Dermis blood vessel endothelial cell (primary cell): ENCODE data around the gene BTBD1. TPM values are rescaled to one million over a fixed set of nuclear protein-coding genes. Genes with fewer than 3 reads are reported as not detected.

ENCODE experiments used
- DNase-seq: peaks from one replicate; pipeline ENCODE4 v3.0.0; 2010
- total RNA-seq: library from RNA; depleted of rRNA; stranded (reverse); fragments of >200 nt; gene quantifications from 2 replicates; pipeline ENCODE4 v1.2.3, GENCODE V29; 2014

BTBD1 gene
- total RNA-seq: 131 and 146 TPM in 2 replicates

- peak; percentile 92 for DNase-seq
Measured at GRCh38 chr15:83066734-83067637, at the start of gene BTBD1. Gene BTBD1 (minus strand): TSS chr15:83067252. CDS start chr15:83067151, 101 bp downstream.

- no peak for DNase-seq
Measured at GRCh38 chr15:83115831-83116565, 48.9 kb upstream of the BTBD1 start.

GRCh38 chr15:83115410-83115809 is 48.4 kb upstream of the BTBD1 start:
- no peak for DNase-seq

GRCh38 chr15:83114856-83115255 is 47.8 kb upstream of the BTBD1 start:
- DNase-seq: no peak

DNA sequence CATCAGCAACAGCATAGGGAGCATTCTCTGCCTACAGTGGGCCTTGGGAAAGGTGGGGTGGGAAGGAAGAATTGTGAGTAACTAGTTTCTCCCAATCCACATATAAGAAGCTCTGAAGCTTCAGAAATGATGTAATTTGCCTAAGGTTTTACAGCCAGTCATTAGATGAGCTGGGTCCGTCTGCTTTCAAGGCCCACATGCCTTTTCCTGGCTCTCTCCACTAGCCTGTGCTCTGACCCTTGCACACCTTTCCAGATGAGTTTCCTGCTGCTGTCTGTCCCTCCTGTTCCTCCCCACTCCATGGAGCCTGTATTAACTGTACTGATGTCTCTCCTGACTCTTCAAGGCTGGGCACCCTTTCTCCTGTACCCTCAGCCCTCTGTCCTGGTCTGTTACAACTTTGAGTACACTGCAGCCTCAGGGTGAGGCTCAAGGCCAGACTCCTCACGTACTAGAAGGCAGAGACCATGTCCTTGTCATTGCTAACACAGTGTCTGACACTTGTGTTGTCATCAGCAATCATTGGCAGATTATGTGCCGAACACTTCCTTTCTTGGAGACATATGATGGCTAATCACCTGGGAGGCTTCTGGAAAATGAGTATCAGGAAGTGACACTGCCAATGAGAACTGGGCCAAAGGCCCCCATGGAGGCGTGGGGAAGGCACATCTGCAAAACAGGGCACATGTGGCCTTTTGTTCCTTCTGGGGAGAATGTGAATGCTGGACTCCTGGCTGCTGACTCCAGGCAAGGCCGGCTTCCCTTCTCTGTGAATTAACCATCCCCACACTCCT is 47.0 kb upstream of the BTBD1 start:
- DNase-seq: peak; percentile 60

GRCh38 chr15:83112956-83113299 is 45.9 kb upstream of the BTBD1 start:
- DNase-seq: no peak

DNA sequence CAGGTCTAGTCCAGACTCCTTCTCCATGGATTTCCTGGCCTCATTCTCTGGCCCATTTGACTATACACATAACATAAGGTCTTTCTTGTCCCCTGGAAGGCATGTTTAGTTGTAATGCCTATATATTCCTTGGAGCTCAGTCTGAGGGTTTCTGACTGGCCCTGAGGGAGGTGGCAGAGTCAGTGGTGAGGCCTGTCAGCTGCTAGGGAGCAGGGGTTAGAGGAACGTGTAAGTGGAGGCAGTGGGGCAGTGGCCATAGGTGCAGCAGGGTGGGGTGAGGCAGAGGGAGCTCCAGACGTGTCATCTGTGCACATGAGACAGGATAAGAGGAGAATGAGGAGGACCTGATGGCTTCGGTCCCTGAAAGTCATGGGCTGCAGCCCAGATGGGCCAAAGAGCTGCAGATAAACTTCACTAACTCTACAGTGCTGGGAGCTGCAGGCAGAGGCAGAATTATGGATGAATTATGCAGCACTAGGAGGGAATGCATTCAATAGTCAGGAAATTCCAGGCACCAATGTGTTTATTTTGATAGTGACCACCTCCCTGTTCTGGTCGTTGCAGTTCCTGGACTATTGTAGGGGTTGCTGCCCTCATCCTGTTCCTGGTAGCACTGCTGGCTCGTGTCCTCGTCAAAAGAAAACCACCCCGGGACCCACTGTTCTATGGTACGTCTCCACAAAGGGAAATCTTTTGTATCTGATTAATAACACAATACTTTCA is 45.3 kb upstream of the BTBD1 start:
- peak; percentile 94 for DNase-seq

- no peak for DNase-seq
Measured at GRCh38 chr15:83111149-83111548, 44.1 kb upstream of the BTBD1 start.

GRCh38 chr15:83110381-83110780 is 43.3 kb upstream of the BTBD1 start:
- peak; percentile 42 for DNase-seq

DNA sequence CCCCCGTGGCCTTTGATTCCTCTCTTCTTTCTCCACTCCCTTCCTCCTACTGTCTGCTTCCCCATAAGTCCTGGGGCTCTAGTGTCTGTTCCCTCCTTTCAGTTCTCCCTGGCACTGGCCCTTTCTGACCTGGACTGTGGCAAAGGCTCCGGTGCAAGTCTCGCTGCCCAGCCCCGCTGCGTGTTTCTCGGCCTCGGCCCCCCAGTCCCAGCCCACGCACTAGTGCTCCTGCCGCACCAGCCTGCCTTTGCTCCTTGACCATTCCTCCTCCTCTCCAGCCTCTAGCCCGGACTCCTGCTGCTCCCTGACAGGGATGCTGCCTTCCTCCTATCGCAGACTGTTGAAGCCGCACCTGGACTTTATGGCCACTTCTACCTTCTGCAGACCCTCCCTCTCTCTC is 42.5 kb upstream of the BTBD1 start:
- DNase-seq: no peak

- peak; percentile 93 for DNase-seq
Measured at GRCh38 chr15:83108266-83109219, 41.5 kb upstream of the BTBD1 start.

- no peak for DNase-seq
Measured at GRCh38 chr15:83107841-83108181, 40.8 kb upstream of the BTBD1 start.

DNA sequence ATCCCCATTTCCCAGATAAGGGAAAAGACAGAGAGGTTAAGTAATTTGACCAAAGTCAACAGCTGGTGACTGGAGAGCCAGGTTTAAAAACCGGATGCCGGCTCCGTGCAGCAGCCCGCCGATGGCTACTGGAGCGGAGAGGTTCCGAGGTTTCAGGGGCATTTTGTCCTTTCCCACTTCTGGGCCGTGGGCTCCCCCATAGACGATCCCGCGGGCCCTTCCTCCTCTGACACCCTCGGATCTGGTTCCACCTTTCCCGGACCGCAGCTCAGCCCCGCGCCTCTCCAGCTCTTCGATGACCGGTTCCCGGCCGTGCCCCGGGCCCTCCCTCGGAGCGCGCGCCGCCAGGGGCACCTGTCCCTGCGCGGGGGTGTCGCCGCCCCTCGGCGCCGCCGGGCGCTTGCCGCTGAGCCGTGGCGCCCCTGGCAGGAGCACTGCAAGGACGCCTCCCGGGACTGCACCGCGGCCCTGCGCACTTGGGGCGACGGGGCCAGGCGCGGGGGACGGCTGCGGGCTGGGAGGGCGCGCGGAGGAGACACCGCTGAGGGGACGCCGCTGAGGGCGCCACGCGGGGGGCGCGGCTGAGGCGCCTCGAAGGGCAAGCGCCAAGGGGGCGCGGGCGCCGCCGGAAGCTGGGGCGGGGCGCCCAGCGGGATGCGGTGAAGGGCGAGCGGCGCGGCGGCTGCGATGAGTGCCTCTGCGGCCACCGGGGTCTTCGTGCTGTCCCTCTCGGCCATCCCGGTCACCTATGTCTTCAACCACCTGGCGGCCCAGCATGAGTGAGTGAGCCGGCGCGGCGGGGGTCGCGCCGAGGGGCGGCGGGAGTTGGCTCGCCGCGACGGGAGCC is 40.2 kb upstream of the BTBD1 start, which contains the start of gene TM6SF1:
TM6SF1 (plus strand) TSS at position 652 of the 847 bp plus-strand sequence; CDS start at position 688, 36 bp downstream.
- peak; percentile 55 for DNase-seq

- DNase-seq: no peak
Measured at GRCh38 chr15:83105440-83105839, 38.4 kb upstream of the BTBD1 start.

GRCh38 chr15:83104141-83104540 is 37.1 kb upstream of the BTBD1 start:
- no peak for DNase-seq

GRCh38 chr15:83102346-83102745 is 35.3 kb upstream of the BTBD1 start:
- DNase-seq: no peak

DNA sequence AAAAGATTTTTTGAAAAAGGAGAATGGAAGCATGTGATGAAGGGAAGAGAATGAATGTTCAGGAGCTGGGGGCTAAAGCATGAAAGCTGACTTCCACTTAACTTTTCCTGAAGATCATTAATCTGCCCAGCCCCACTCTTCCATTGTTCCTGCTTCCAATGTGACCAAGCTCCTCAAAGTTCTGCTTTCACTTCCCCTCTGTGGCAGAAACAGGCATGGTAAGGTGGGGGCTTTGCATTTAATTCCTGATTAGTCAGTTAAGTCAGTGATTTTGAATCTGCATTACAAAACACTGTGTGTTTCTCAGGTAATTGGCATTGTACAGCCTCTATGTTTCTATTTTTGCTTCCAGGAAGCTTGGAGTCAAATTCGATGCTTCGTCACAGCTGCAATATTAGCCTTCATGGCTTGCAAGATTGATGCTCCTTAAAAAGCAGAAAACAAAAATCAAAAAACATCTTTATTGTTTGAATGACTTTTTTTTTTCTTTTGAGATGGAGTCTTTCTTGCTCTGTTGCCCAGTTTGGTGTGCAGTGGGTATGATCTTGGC is 33.1 kb upstream of the BTBD1 start:
- DNase-seq: peak; percentile 46

GRCh38 chr15:83099290-83099689 is 32.2 kb upstream of the BTBD1 start:
- no peak for DNase-seq

DNA sequence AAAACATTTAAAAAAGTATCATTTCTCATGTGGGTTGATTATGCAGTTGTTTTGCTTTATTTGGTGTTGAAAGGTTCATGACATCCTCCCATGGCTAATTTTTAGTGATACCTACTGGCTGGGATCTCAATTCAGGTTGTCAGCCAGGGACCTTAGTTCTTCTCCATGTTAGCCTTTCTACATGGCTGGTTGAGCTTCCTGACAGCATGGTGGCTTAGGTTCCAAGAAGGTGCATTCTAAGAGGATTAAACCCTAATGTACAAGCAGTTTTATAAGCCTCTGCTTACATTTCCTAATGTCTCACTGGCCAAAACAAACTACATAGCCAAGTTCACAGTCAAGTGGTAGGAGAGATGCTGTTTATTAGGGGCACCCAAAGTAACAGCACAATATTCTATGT is 31.0 kb upstream of the BTBD1 start:
- no peak for DNase-seq

DNA sequence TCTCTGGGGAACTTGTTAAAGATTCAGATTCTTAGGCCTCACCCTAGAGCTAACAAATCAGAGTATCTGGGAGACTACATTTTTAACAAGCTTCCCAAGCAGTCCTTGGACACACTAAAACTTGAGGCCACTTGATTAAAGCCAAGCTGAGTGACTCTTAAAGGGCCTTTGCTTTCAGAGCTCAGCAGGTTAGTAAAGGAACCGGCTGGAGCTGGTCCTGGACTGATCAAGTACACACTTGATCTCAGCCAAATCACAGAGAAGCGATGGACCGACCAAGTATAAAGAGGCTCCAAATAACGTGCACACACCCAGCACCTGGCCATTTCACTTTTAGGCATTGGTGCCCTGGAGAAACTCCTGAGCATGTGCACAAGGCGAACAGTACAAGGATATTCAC is 27.5 kb upstream of the BTBD1 start:
- DNase-seq: no peak
